Measurements from ENCODE around the gene NCAPG2. TPM values are rescaled to one million over a fixed set of nuclear protein-coding genes. Genes with fewer than 3 reads are reported as not detected.

The NCAPG2 gene
- total RNA-seq, 1 donor from 2014 or later, result 12.2 TPM

- no peak for FAIRE-seq
- no peak for DNase-seq (ENCODE audit: low spot score in 2 of 2)
Observed at GRCh38 chr7:158606129-158606528, 98.5 kb downstream of the NCAPG2 start.

GRCh38 chr7:158603773-158604755 lies 100.5 kb downstream of the NCAPG2 start:
- no peak for FAIRE-seq

GRCh38 chr7:158602905-158603772 lies 101.5 kb downstream of the NCAPG2 start:
- DNase-seq (ENCODE audit: low spot score in 2 of 2) (no peak), FAIRE-seq (no peak)

More at GRCh38 chr7:158603773-158604755, 100.5 kb downstream of the NCAPG2 start:
- DNase-seq (ENCODE audit: low spot score in 2 of 2), result no peak

- FAIRE-seq, result no peak
- DNase-seq (ENCODE audit: low spot score in 2 of 2), result no peak
Observed at GRCh38 chr7:158602041-158602440, 102.6 kb downstream of the NCAPG2 start.

GRCh38 chr7:158601090-158601489 lies 103.5 kb downstream of the NCAPG2 start:
- FAIRE-seq (no peak), DNase-seq (ENCODE audit: low spot score in 2 of 2) (no peak)

- DNase-seq (ENCODE audit: low spot score in 2 of 2), result no peak
- no peak for FAIRE-seq
Observed at GRCh38 chr7:158596745-158597144, 107.9 kb downstream of the NCAPG2 start.

- DNase-seq (ENCODE audit: low spot score in 2 of 2), result no peak
- no peak for FAIRE-seq
Observed at GRCh38 chr7:158596309-158596708, 108.3 kb downstream of the NCAPG2 start.

- DNase-seq (ENCODE audit: low spot score in 2 of 2), result no peak
- no peak for FAIRE-seq
Observed at GRCh38 chr7:158595068-158595467, 109.5 kb downstream of the NCAPG2 start.

GRCh38 chr7:158592541-158592940 lies 112.1 kb downstream of the NCAPG2 start:
- DNase-seq (ENCODE audit: low spot score in 2 of 2) (no peak), FAIRE-seq (no peak)

GRCh38 chr7:158591944-158592343 lies 112.7 kb downstream of the NCAPG2 start:
- DNase-seq (ENCODE audit: low spot score in 2 of 2) (no peak), FAIRE-seq (no peak)

- FAIRE-seq, result no peak
- no peak for DNase-seq (ENCODE audit: low spot score in 2 of 2)
Observed at GRCh38 chr7:158590181-158590530, 114.4 kb downstream of the NCAPG2 start.

GRCh38 chr7:158589653-158590052 lies 115.0 kb downstream of the NCAPG2 start:
- FAIRE-seq, result no peak
- DNase-seq (ENCODE audit: low spot score in 2 of 2), result no peak

- no peak for FAIRE-seq
Observed at GRCh38 chr7:158588878-158589442, 115.6 kb downstream of the NCAPG2 start.

GRCh38 chr7:158588085-158588877 lies 116.3 kb downstream of the NCAPG2 start:
- FAIRE-seq, result no peak
- peak in 1 of 2 donors; percentile 52 for DNase-seq (ENCODE audit: low spot score in 2 of 2)

More at GRCh38 chr7:158588878-158589442, 115.6 kb downstream of the NCAPG2 start:
- DNase-seq (ENCODE audit: low spot score in 2 of 2), result no peak

- FAIRE-seq, result no peak
Observed at GRCh38 chr7:158587162-158588084, 117.2 kb downstream of the NCAPG2 start, which contains the start of gene PTPRN2. Gene PTPRN2 (minus strand): TSS chr7:158587823.

GRCh38 chr7:158586499-158587161 lies 118.0 kb downstream of the NCAPG2 start:
- peak in 1 of 2 donors; percentile 49 for DNase-seq (ENCODE audit: low spot score in 2 of 2)
- FAIRE-seq, result no peak

More at GRCh38 chr7:158587162-158588084, 117.2 kb downstream of the NCAPG2 start, which contains the start of gene PTPRN2:
- peak; percentile 93 to 98 for DNase-seq (ENCODE audit: low spot score in 2 of 2)

GRCh38 chr7:158585721-158586498 lies 118.7 kb downstream of the NCAPG2 start:
- DNase-seq (ENCODE audit: low spot score in 2 of 2), result no peak
- no peak for FAIRE-seq

Measured in frontal cortex (tissue), 4 donors.